H1 (cell line): ENCODE results near the gene PRKACA. TPM values are rescaled to one million over a fixed set of nuclear protein-coding genes. Genes with fewer than 3 reads are reported as not detected.

Source experiments
- CTCF ChIA-PET: fragments of 300-600 bp; sonication (Branson Sonifier 250); formaldehyde crosslinking; loops from one replicate; lab custom pipeline; 2021; ENCODE audit not compliant: partially characterized antibody; lab: Charles Lee
- POLR2A ChIA-PET: fragments of 300-600 bp; sonication (Branson Sonifier 250); formaldehyde crosslinking; loops from one replicate; lab custom pipeline; 2021; ENCODE audit warnings: inconsistent platforms; ENCODE audit not compliant: partially characterized antibody; lab: Charles Lee
- DNase-seq, 2 experiments: peaks; one replicate each; pipeline versions ENCODE4 v3.0.0 to v3.0.0-alpha.2; 2010 to 2022; ENCODE audit warnings: low spot score in 2 of 2, low read depth in 1 of 2, mixed read lengths in 1 of 2
- FAIRE-seq: peaks from 2 replicates; lab custom pipeline; 2011; peaks lifted over from hg19 to GRCh38; lab: Jason Lieb, UNC
- H2AFZ ChIP-seq: 2 replicates; pipeline ENCODE4 v1.8.1; 2012; ENCODE audit warnings: low read length, inconsistent platforms
- H2AK5ac ChIP-seq: 2 replicates; pipeline ENCODE4 v1.6.1; 2013; ENCODE audit warnings: low read depth, low read length
- H2BK120ac ChIP-seq: replicated peaks from 2 replicates; pipeline ENCODE3; 2013; ENCODE audit warnings: low read depth, low read length, inconsistent platforms
- H2BK12ac ChIP-seq: 2 replicates; pipeline ENCODE4 v1.6.1; 2013; ENCODE audit warnings: low read depth, low read length
- H2BK15ac ChIP-seq: 2 replicates; pipeline ENCODE4 v1.6.1; 2013; ENCODE audit warnings: low read length
- H2BK20ac ChIP-seq: 2 replicates; pipeline ENCODE4 v1.6.1; 2013; ENCODE audit warnings: low read length
- H2BK5ac ChIP-seq: 2 replicates; pipeline ENCODE4 v1.6.1; 2013; ENCODE audit warnings: low read depth, low read length
- H3K14ac ChIP-seq: 2 replicates; pipeline ENCODE4 v1.6.1; 2013; ENCODE audit warnings: inconsistent platforms; ENCODE audit not compliant: insufficient read length
- H3K18ac ChIP-seq: 2 replicates; pipeline ENCODE4 v1.6.1; 2013; ENCODE audit warnings: low read length; ENCODE audit errors: extremely low read depth
- H3K23ac ChIP-seq: 2 replicates; pipeline ENCODE4 v1.6.1; 2013; ENCODE audit warnings: inconsistent platforms; ENCODE audit not compliant: insufficient read length
- H3K23me2 ChIP-seq: 2 replicates; pipeline ENCODE4 v1.6.1; 2013; ENCODE audit warnings: low read depth, low read length
- H3K27ac ChIP-seq: 2 replicates; pipeline ENCODE4 v1.6.1; 2011; ENCODE audit warnings: low read depth, low read length, inconsistent platforms
- H3K27me3 ChIP-seq, 4 experiments: replicated peaks in 1 of 4; 1 replicate in 1 of 4; 2 replicates in 3 of 4; pipeline versions ENCODE4 v1.6.1 to v1.8.1; 2011 to 2013; ENCODE audit warnings: low read length in 3 of 4, mild to moderate bottlenecking in 3 of 4, inconsistent platforms in 2 of 4, mixed read lengths in 2 of 4, moderate library complexity in 1 of 4; ENCODE audit not compliant: control insufficient read depth in 3 of 4, insufficient read depth in 3 of 4; ENCODE audit errors: extremely low read depth in 1 of 4
- H3K36me3 ChIP-seq, 4 experiments: 2 replicates each; pipeline versions ENCODE4 v1.6.1 to v1.8.1; 2011 to 2013; ENCODE audit warnings: mild to moderate bottlenecking in 4 of 4, low read length in 3 of 4, moderate library complexity in 2 of 4, control low read depth in 1 of 4, inconsistent platforms in 1 of 4; ENCODE audit not compliant: insufficient read depth in 4 of 4, control insufficient read depth in 2 of 4
- H3K4ac ChIP-seq: replicated peaks from 2 replicates; pipeline ENCODE3; 2013; ENCODE audit warnings: low read length, low read depth, mixed read lengths, inconsistent platforms; ENCODE audit not compliant: insufficient read length
- H3K4me1 ChIP-seq, 4 experiments: replicated peaks in 1 of 4; 1 replicate in 1 of 4; 2 replicates in 3 of 4; pipeline versions ENCODE4 v1.6.1 to v1.8.1; 2011 to 2013; ENCODE audit warnings: low read length in 3 of 4, inconsistent platforms in 2 of 4, mixed read lengths in 1 of 4; ENCODE audit not compliant: insufficient read depth in 4 of 4, control insufficient read depth in 3 of 4
- H3K4me2 ChIP-seq, 2 experiments: 2 replicates each; pipeline versions ENCODE4 v1.6.1 to v1.8.1; 2011 to 2013; ENCODE audit warnings: low read depth in 2 of 2, low read length in 2 of 2, control low read depth in 1 of 2, inconsistent platforms in 1 of 2, mild to moderate bottlenecking in 1 of 2; ENCODE audit not compliant: insufficient read depth in 1 of 2
- H3K4me3 ChIP-seq, 4 experiments: fragments of 200-600, 300-600 bp in 1 of 4; sonication (generic), shearing (Covaris generic), sonication (Bioruptor Twin) in 1 of 4; 2 replicates each; pipeline versions ENCODE4 v1.5.1 to v1.8.1; 2011 to 2016; ENCODE audit warnings: low read length in 4 of 4, low read depth in 3 of 4, control low read depth in 2 of 4, inconsistent platforms in 2 of 4, mild to moderate bottlenecking in 2 of 4, mixed read lengths in 1 of 4, moderate library complexity in 1 of 4; ENCODE audit not compliant: insufficient read depth in 2 of 4; ENCODE audit errors: extremely low read depth in 1 of 4
- H3K56ac ChIP-seq: replicated peaks from 2 replicates; pipeline ENCODE3; 2013; ENCODE audit warnings: low read depth, mild to moderate bottlenecking, mixed read lengths, low read length, inconsistent platforms; ENCODE audit not compliant: insufficient read length
- H3K79me1 ChIP-seq: 2 replicates; pipeline ENCODE4 v1.6.1; 2013; ENCODE audit warnings: low read depth, low read length, control low read depth
- H3K79me2 ChIP-seq, 2 experiments: 2 replicates each; pipeline versions ENCODE4 v1.6.1 to v1.8.1; 2012 to 2013; ENCODE audit warnings: low read length in 2 of 2, mild to moderate bottlenecking in 2 of 2, inconsistent platforms in 1 of 2; ENCODE audit not compliant: insufficient read depth in 2 of 2, control insufficient read depth in 1 of 2
- H3K9ac ChIP-seq, 4 experiments: replicated peaks in 1 of 4; 1 replicate in 1 of 4; 2 replicates in 3 of 4; pipeline versions ENCODE4 v1.6.1 to v1.8.1; 2011 to 2013; ENCODE audit warnings: low read depth in 3 of 4, low read length in 3 of 4, control low read depth in 2 of 4, mild to moderate bottlenecking in 2 of 4, moderate library complexity in 2 of 4, inconsistent platforms in 1 of 4; ENCODE audit errors: extremely low read depth in 1 of 4
- H3K9me3 ChIP-seq, 2 experiments: 2 replicates each; pipeline versions ENCODE4 v1.6.1 to v1.8.1; 2012 to 2013; ENCODE audit warnings: mild to moderate bottlenecking in 2 of 2, moderate library complexity in 2 of 2, control low read depth in 1 of 2, inconsistent platforms in 1 of 2, low read depth in 1 of 2, low read length in 1 of 2, mixed read lengths in 1 of 2; ENCODE audit not compliant: insufficient read depth in 2 of 2
- H4K20me1 ChIP-seq, 2 experiments: replicated peaks in 1 of 2; 2 replicates each; pipeline versions ENCODE3 to v1.8.1; 2011 to 2013; ENCODE audit warnings: inconsistent platforms in 2 of 2, low read length in 2 of 2, mild to moderate bottlenecking in 1 of 2; ENCODE audit not compliant: insufficient read depth in 2 of 2, control insufficient read depth in 1 of 2
- H4K5ac ChIP-seq: 2 replicates; pipeline ENCODE4 v1.6.1; 2013; ENCODE audit warnings: low read length, low read depth, mixed read lengths, inconsistent platforms; ENCODE audit not compliant: insufficient read length
- H4K8ac ChIP-seq: 2 replicates; pipeline ENCODE4 v1.8.0; 2013; ENCODE audit warnings: mild to moderate bottlenecking, moderate library complexity, low read length, inconsistent platforms; ENCODE audit not compliant: insufficient read depth; ENCODE audit errors: extremely low read depth
- H4K91ac ChIP-seq: replicated peaks from 2 replicates; pipeline ENCODE3; 2013; ENCODE audit warnings: low read length, mixed read lengths, inconsistent platforms; ENCODE audit not compliant: insufficient read length
- CEBPB ChIP-seq: IDR thresholded peaks from 2 replicates; pipeline ENCODE4 v1.6.1; 2012; ENCODE audit warnings: low read depth, low read length
- EP300 ChIP-seq, 2 experiments: IDR thresholded peaks; 1 replicate in 1 of 2; 2 replicates in 1 of 2; pipeline ENCODE4 v1.6.1; 2011 to 2012; ENCODE audit warnings: low read depth in 2 of 2, low read length in 2 of 2, mild to moderate bottlenecking in 2 of 2, borderline replicate concordance in 1 of 2, inconsistent platforms in 1 of 2, moderate library complexity in 1 of 2
- GABPA ChIP-seq: IDR thresholded peaks from 2 replicates; pipeline ENCODE4 v1.6.1; 2011; ENCODE audit warnings: mild to moderate bottlenecking, low read length, moderate library complexity, borderline replicate concordance; ENCODE audit not compliant: insufficient read depth
- JUND ChIP-seq: IDR thresholded peaks from 2 replicates; pipeline ENCODE4 v1.6.1; 2011; ENCODE audit warnings: mild to moderate bottlenecking, improper control_type of control experiment, low read length
- KDM4A ChIP-seq: IDR thresholded peaks from one replicate; pipeline ENCODE4 v1.7.1; 2012; ENCODE audit warnings: low read depth, mild to moderate bottlenecking, moderate library complexity, low read length, inconsistent platforms; ENCODE audit not compliant: severe bottlenecking
- PHF8 ChIP-seq: fragments of 200-600 bp; sonication (generic); conservative IDR thresholded peaks from 2 replicates; pipeline ENCODE4 v1.7.1; 2012; ENCODE audit warnings: low read depth, mild to moderate bottlenecking, inconsistent platforms, low read length, moderate library complexity
- TEAD4 ChIP-seq: IDR thresholded peaks from 2 replicates; pipeline ENCODE4 v1.6.1; 2012; ENCODE audit warnings: low read depth, low read length, inconsistent platforms, mixed read lengths
- WGBS, 2 experiments: shearing (Covaris generic) in 1 of 2; methylation state at CpG; one replicate each; pipeline versions ENCODE4 v1.1.6 to v1.1.7; 2013 to 2015; ENCODE audit warnings: low lambda C conversion rate in 2 of 2, mixed read lengths in 2 of 2, inconsistent platforms in 1 of 2, low coverage in 1 of 2, missing lambda C conversion rate in 1 of 2; ENCODE audit not compliant: insufficient replicate concordance in 2 of 2, insufficient coverage in 1 of 2, insufficient read length in 1 of 2; ENCODE audit errors: extremely low coverage in 1 of 2, missing lambda C conversion rate in 1 of 2; 5-methylcytosine and 5-hydroxymethylcytosine counted together
- polyA plus RNA-seq, 7 experiments: library from polyadenylated mRNA; depleted of rRNA in 3 of 7; stranded (reverse) in 5 of 7; unstranded in 2 of 7; fragments of >200 nt in 5 of 7; fragments of 200-250 nt in 2 of 7; gene quantifications; 1 replicate in 5 of 7; 2 replicates in 1 of 7; 4 replicates in 1 of 7; pipeline versions ENCODE4 v1.2.1 to v1.2.3, GENCODE V29; 2011 to 2013; ENCODE audit warnings: missing spikeins in 2 of 7, mixed read lengths in 2 of 7
- total RNA-seq: library from RNA; stranded (reverse); fragmentation: NEBNext Ultra II Directional; extraction: Animal tissue kit (Norgen Biotek cat#: 25700); gene quantifications from 2 replicates; pipeline ENCODE4 v1.2.1, GENCODE V29; 2021

Gene PRKACA
- total and polyA plus RNA-seq, 2 of the 8 experiments (the other 6 are each of a cell fraction or from before 2014, with no cell fraction given) = 14.2 to 48.2 TPM

- peak in 1 of 2 experiments; percentile 68 for DNase-seq
- peaks cover 0 to 12% (median 3%) of the 10 kb centered on the region in 4 experiments; a peak in 4 of 8 replicates for H3K36me3 ChIP-seq
- H3K79me1 ChIP-seq = no peaks in the 10 kb centered on the region; the same call in 1 of the 2 replicates
- no peaks in the 10 kb centered on the region for H3K9me3 ChIP-seq
- H3K23ac ChIP-seq = no peak overlapping the region
- peak overlapping the region; percentile 49 to 69 (median 58) for H3K9ac ChIP-seq
- peak overlapping the region; percentile 41 to 61 (median 50) for H3K4me3 ChIP-seq
- H3K56ac ChIP-seq = no peak overlapping the region
- no peak overlapping the region for H3K4ac ChIP-seq
- H3K18ac ChIP-seq = no peak overlapping the region
- WGBS, 2 experiments = 24% methylated on average over 44 of the region's 61 CpGs; no CpG with 5 or more reads in 1 of the 2 experiments
- no peak overlapping the region for H2BK12ac ChIP-seq
- H2BK120ac ChIP-seq = no peak overlapping the region
- H2BK5ac ChIP-seq = peak overlapping the region; percentile 66; the same call in 1 of the 2 replicates
- TF ChIP-seq KDM4A (peak; percentile 33), PHF8 (peak; percentile 47), JUND (no peak), CEBPB (peak; percentile 50; the same call in 1 of the 2 replicates), EP300 (IDR thresholded peaks at IDR 0.05; ENCODE audit: borderline replicate concordance in 1 of 2, low read depth in 2 of 2, low read length in 2 of 2) (no peak), TEAD4 (no peak), GABPA (0 out of 2 replicates have a peak, but pooled peaks have one; percentile 11)
- peak overlapping the region; percentile 77 to 94 for H3K4me2 ChIP-seq
- H3K79me2 ChIP-seq = 0 out of 4 replicates have a peak, but pooled peaks cover 0 to 3% of the 10 kb centered on the region in 2 experiments
- H4K5ac ChIP-seq = no peak overlapping the region
- peak overlapping the region; percentile 88 for H4K91ac ChIP-seq
- no peak overlapping the region for H2BK15ac ChIP-seq
- no peak for FAIRE-seq
- peaks cover 7 to 16% of the 10 kb centered on the region in 2 experiments for H4K20me1 ChIP-seq
- 0 out of 2 replicates have a peak overlapping the region, but pooled peaks have one; percentile 29 for H3K27ac ChIP-seq
- H2AK5ac ChIP-seq = no peak overlapping the region
- H3K4me1 ChIP-seq = peaks cover 6 to 19% (median 10%) of the 10 kb centered on the region in 4 experiments
- ChIA-PET CTCF (interaction anchor here (0.5 to 11.3 kb wide), 5 partner anchors 15 to 362 kb away, joined by 3 to 105 read pairs (median 3); partner anchors contain the start of gene ASF1B), POLR2A (interaction anchor here (1.0 to 11.0 kb wide), 7 partner anchors 8 to 229 kb away, joined by 3 to 109 read pairs (median 3); partner anchors contain the start of gene ASF1B)
- H3K27me3 ChIP-seq = no peaks in the 10 kb centered on the region; a peak in 2 of 7 replicates
- H3K23me2 ChIP-seq = peaks cover 8% of the 10 kb centered on the region
- H2BK20ac ChIP-seq = no peak overlapping the region
- no peak overlapping the region for H3K14ac ChIP-seq
- no peak overlapping the region; the same call in 1 of the 2 replicates for H4K8ac ChIP-seq
- H2AFZ ChIP-seq = no peak overlapping the region
Observed at GRCh38 chr19:14118165-14119051, 846 bp upstream of the PRKACA start.
